SK-N-SH (cell line): ENCODE results near the gene ACADS. TPM values are rescaled to one million over a fixed set of nuclear protein-coding genes. Genes with fewer than 3 reads are reported as not detected.

Experiments used
- CTCF ChIA-PET: fragments of 300-600, 350-600 bp; formaldehyde crosslinking; extraction: SDS; loops from one replicate; lab custom pipeline; 2021; lab: Yijun Ruan, JAX
- POLR2A ChIA-PET: fragments of 350-600 bp; sonication (Branson Sonifier 250); formaldehyde crosslinking; extraction: SDS; loops from one replicate; lab custom pipeline; 2020; ENCODE audit warnings: antibody characterized with exemption, inconsistent platforms; lab: Yijun Ruan, JAX
- DNase-seq: peaks from one replicate; pipeline ENCODE4 v3.0.0; 2012
- H2AFZ ChIP-seq: fragments of 200-600 bp; sonication (generic); 2 replicates; pipeline ENCODE4 v1.8.1; 2016; ENCODE audit warnings: antibody characterized with exemption, mild to moderate bottlenecking, low read depth
- H3F3A ChIP-seq: fragments of 200-600 bp; sonication (generic); replicated peaks from 2 replicates; pipeline ENCODE3; 2016; ENCODE audit warnings: antibody characterized with exemption, mild to moderate bottlenecking; ENCODE audit not compliant: insufficient read depth
- H3K27ac ChIP-seq, 2 experiments: fragments of 200-500 bp in 1 of 2; fragments of 200-600 bp in 1 of 2; sonication (Bioruptor generic) in 1 of 2; sonication (generic), shearing (Covaris generic) in 1 of 2; 2 replicates each; pipeline versions ENCODE4 v1.5.1 to v1.6.1; 2014 to 2016; ENCODE audit warnings: low read depth in 2 of 2, inconsistent platforms in 1 of 2, low read length in 1 of 2, mild to moderate bottlenecking in 1 of 2, mixed read lengths in 1 of 2
- H3K27me3 ChIP-seq: fragments of 200-600 bp; sonication (generic), shearing (Covaris generic); 2 replicates; pipeline ENCODE4 v1.6.1; 2016; ENCODE audit warnings: mixed run types; ENCODE audit not compliant: insufficient read depth
- H3K36me3 ChIP-seq, 2 experiments: fragments of 200-500 bp in 1 of 2; fragments of 200-600 bp in 1 of 2; sonication (Bioruptor generic) in 1 of 2; sonication (generic) in 1 of 2; replicated peaks in 1 of 2; 2 replicates each; pipeline versions ENCODE3 to v1.5.1; 2014 to 2016; ENCODE audit warnings: low read length in 1 of 2, mild to moderate bottlenecking in 1 of 2; ENCODE audit not compliant: insufficient read depth in 2 of 2, control insufficient read depth in 1 of 2
- H3K4me1 ChIP-seq, 2 experiments: fragments of 200-500 bp in 1 of 2; fragments of 200-600 bp in 1 of 2; sonication (Bioruptor generic) in 1 of 2; sonication (generic), shearing (Covaris generic) in 1 of 2; 2 replicates each; pipeline versions ENCODE4 v1.5.1 to v1.6.1; 2014 to 2016; ENCODE audit warnings: low read depth in 1 of 2, low read length in 1 of 2, mixed run types in 1 of 2; ENCODE audit not compliant: insufficient read depth in 2 of 2, control insufficient read depth in 1 of 2
- H3K4me2 ChIP-seq: fragments of 200-600 bp; sonication (generic), shearing (Covaris generic); 2 replicates; pipeline ENCODE4 v1.6.1; 2017; ENCODE audit warnings: mixed run types
- H3K4me3 ChIP-seq, 2 experiments: fragments of 200-500 bp in 1 of 2; fragments of 200-600 bp in 1 of 2; sonication (Bioruptor generic) in 1 of 2; sonication (generic), shearing (Covaris generic) in 1 of 2; 2 replicates each; pipeline versions ENCODE4 v1.5.1 to v1.8.1; 2014 to 2016; ENCODE audit warnings: low read depth in 2 of 2, inconsistent platforms in 1 of 2, low read length in 1 of 2, mild to moderate bottlenecking in 1 of 2, mixed read lengths in 1 of 2, moderate library complexity in 1 of 2
- H3K79me2 ChIP-seq: fragments of 200-600 bp; sonication (generic); 2 replicates; pipeline ENCODE4 v1.8.1; 2017; ENCODE audit warnings: mild to moderate bottlenecking; ENCODE audit not compliant: insufficient read depth
- H3K9ac ChIP-seq: fragments of 200-600 bp; sonication (generic); 2 replicates; pipeline ENCODE4 v1.6.1; 2017; ENCODE audit warnings: mixed run types
- H3K9me2 ChIP-seq: fragments of 200-600 bp; sonication (generic); 2 replicates; pipeline ENCODE4 v1.6.1; 2017; ENCODE audit warnings: mixed run types
- H3K9me3 ChIP-seq: fragments of 200-600 bp; sonication (generic); 2 replicates; pipeline ENCODE4 v1.6.1; 2017; ENCODE audit warnings: mixed run types, mild to moderate bottlenecking, moderate library complexity
- H4K20me1 ChIP-seq: fragments of 200-600 bp; sonication (generic); 2 replicates; pipeline ENCODE4 v1.6.1; 2017; ENCODE audit warnings: mild to moderate bottlenecking, mixed run types; ENCODE audit not compliant: insufficient read depth
- FOXM1 ChIP-seq: IDR thresholded peaks from 2 replicates; pipeline ENCODE4 v1.4.0; 2012; ENCODE audit warnings: low read depth, mild to moderate bottlenecking
- GATA2 ChIP-seq: sonication (generic); formaldehyde crosslinking; IDR thresholded peaks from 2 replicates; pipeline ENCODE4 v1.5.0; 2020; ENCODE audit warnings: mild to moderate bottlenecking, missing genetic modification reagents
- MXI1 ChIP-seq: IDR thresholded peaks from 2 replicates; pipeline ENCODE4 v1.6.1; 2012; ENCODE audit warnings: mild to moderate bottlenecking, low read depth, low read length, improper control_type of control experiment
- NFIC ChIP-seq: IDR thresholded peaks from 2 replicates; pipeline ENCODE4 v1.4.0; 2012; ENCODE audit warnings: borderline replicate concordance
- POLR2AphosphoS5 ChIP-seq: IDR thresholded peaks from 2 replicates; pipeline ENCODE4 v1.6.1; 2012; ENCODE audit warnings: low read depth, low read length
- SIN3A ChIP-seq: IDR thresholded peaks from 2 replicates; pipeline ENCODE4 v1.6.1; 2012; ENCODE audit warnings: low read depth, mild to moderate bottlenecking, low read length, moderate library complexity, borderline replicate concordance
- WGBS: methylation state at CpG from one replicate; pipeline ENCODE4 v1.1.6; 2017; ENCODE audit warnings: low lambda C conversion rate; 5-methylcytosine and 5-hydroxymethylcytosine counted together
- polyA plus RNA-seq, 3 experiments: library from polyadenylated mRNA; depleted of rRNA; stranded (reverse); fragments of >200 nt; gene quantifications; 2 replicates each; pipeline ENCODE4 v1.2.3, GENCODE V29; 2012
- TF ChIP-seq, protein P1 (sequence below): IDR thresholded peaks from 2 replicates; pipeline ENCODE4 v1.4.0; 2012; ENCODE audit warnings: low read depth, borderline replicate concordance
- TF ChIP-seq, protein P2 (sequence below): IDR thresholded peaks from 2 replicates; pipeline ENCODE4 v1.6.1; 2012; ENCODE audit warnings: mild to moderate bottlenecking, low read depth, low read length, moderate library complexity
- TF ChIP-seq, protein P3 (sequence below): fragments of 200-600 bp; sonication (generic); IDR thresholded peaks from 2 replicates; pipeline ENCODE4 v1.6.1; 2017; ENCODE audit warnings: antibody characterized with exemption, mild to moderate bottlenecking, moderate library complexity
- TF ChIP-seq, protein P4 (sequence below): fragments of 150-350 bp; IDR thresholded peaks from 2 replicates; pipeline ENCODE4 v1.6.1; 2017; ENCODE audit warnings: antibody characterized with exemption, low read length, low read depth, borderline replicate concordance
- TF ChIP-seq, protein P5 (sequence below): fragments of 150-350 bp; IDR thresholded peaks from 2 replicates; pipeline ENCODE4 v1.6.1; 2016; ENCODE audit warnings: mild to moderate bottlenecking, low read depth, low read length

ACADS gene
- polyA plus RNA-seq, 1 of the 3 experiments (the other 2 are of a cell fraction), result 4.9 TPM

DNA sequence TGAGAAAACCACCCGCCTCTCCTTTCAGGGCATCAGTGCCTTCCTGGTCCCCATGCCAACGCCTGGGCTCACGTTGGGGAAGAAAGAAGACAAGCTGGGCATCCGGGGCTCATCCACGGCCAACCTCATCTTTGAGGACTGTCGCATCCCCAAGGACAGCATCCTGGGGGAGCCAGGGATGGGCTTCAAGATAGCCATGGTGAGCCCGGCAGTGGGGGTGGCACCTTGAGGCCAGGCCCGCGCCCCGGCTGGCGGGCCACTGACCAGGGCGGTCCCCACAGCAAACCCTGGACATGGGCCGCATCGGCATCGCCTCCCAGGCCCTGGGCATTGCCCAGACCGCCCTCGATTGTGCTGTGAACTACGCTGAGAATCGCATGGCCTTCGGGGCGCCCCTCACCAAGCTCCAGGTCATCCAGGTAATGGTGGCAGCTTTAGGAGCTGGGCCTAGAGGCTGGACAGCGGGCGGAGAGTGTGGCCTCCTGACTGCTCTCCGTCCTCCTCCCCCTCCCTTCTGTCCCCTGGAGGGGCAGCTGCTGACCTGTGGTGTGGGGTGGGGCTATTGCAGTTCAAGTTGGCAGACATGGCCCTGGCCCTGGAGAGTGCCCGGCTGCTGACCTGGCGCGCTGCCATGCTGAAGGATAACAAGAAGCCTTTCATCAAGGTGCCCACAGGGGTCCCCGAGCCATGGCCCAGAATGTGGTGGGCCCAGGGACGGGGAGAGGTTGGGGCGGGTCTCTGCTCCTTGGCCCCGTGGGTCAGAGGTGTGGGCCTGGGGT is 12.8 kb downstream of the ACADS start:
- 92% methylated on average over 13 of the region's 31 CpGs for WGBS
- POLR2A ChIA-PET, result interaction anchor here (0.5 kb wide), 1 partner anchor 12 kb away, joined by 5 read pairs; no protein-coding TSS in a partner anchor

DNA sequence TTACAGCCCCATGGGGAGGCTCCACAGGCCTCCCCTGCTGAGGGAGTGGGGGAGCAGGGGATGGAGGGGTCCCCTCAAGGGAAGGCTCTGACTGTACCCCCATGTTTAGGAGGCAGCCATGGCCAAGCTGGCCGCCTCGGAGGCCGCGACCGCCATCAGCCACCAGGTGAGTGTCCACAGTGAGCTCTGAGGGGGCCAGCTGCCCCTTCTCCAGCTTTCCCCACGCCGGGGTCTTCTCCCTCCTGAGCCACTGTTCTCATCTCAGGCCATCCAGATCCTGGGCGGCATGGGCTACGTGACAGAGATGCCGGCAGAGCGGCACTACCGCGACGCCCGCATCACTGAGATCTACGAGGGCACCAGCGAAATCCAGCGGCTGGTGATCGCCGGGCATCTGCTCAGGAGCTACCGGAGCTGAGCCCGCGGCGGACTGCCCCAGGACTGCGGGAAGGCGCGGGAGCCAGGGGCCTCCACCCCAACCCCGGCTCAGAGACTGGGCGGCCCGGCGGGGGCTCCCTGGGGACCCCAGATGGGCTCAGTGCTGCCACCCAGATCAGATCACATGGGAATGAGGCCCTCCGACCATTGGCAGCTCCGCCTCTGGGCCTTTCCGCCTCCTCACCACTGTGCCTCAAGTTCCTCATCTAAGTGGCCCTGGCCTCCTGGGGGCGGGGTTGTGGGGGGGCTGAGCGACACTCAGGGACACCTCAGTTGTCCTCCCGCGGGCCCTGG is 13.6 kb downstream of the ACADS start:
- no peak for DNase-seq
- H4K20me1 ChIP-seq, result no peaks in the 10 kb centered on the region
- no peaks in the 10 kb centered on the region for H3K79me2 ChIP-seq
- no peaks in the 10 kb centered on the region for H3K9me2 ChIP-seq
- H3K4me1 ChIP-seq, result no peaks in the 10 kb centered on the region
- ChIA-PET CTCF (no interaction called here), POLR2A (no interaction called here)
- H3K9ac ChIP-seq, result no peak overlapping the region
- no peaks in the 10 kb centered on the region for H3K9me3 ChIP-seq
- H3K27me3 ChIP-seq, result no peaks in the 10 kb centered on the region
- H3K36me3 ChIP-seq, result no peaks in the 10 kb centered on the region
- H3K27ac ChIP-seq, result no peak overlapping the region
- no peaks in the 10 kb centered on the region for H3F3A ChIP-seq
- H3K4me3 ChIP-seq, result no peak overlapping the region
- WGBS, result 93% methylated on average over 19 of the region's 38 CpGs
- no peak overlapping the region for H2AFZ ChIP-seq
- H3K4me2 ChIP-seq, result no peak overlapping the region
- TF ChIP-seq MXI1, result no peak
- TF ChIP-seq FOXM1, result no peak
- TF ChIP-seq NFIC, result no peak
- TF ChIP-seq, protein P1, sequence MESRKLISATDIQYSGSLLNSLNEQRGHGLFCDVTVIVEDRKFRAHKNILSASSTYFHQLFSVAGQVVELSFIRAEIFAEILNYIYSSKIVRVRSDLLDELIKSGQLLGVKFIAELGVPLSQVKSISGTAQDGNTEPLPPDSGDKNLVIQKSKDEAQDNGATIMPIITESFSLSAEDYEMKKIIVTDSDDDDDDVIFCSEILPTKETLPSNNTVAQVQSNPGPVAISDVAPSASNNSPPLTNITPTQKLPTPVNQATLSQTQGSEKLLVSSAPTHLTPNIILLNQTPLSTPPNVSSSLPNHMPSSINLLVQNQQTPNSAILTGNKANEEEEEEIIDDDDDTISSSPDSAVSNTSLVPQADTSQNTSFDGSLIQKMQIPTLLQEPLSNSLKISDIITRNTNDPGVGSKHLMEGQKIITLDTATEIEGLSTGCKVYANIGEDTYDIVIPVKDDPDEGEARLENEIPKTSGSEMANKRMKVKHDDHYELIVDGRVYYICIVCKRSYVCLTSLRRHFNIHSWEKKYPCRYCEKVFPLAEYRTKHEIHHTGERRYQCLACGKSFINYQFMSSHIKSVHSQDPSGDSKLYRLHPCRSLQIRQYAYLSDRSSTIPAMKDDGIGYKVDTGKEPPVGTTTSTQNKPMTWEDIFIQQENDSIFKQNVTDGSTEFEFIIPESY, result no peak
- TF ChIP-seq, protein P2, sequence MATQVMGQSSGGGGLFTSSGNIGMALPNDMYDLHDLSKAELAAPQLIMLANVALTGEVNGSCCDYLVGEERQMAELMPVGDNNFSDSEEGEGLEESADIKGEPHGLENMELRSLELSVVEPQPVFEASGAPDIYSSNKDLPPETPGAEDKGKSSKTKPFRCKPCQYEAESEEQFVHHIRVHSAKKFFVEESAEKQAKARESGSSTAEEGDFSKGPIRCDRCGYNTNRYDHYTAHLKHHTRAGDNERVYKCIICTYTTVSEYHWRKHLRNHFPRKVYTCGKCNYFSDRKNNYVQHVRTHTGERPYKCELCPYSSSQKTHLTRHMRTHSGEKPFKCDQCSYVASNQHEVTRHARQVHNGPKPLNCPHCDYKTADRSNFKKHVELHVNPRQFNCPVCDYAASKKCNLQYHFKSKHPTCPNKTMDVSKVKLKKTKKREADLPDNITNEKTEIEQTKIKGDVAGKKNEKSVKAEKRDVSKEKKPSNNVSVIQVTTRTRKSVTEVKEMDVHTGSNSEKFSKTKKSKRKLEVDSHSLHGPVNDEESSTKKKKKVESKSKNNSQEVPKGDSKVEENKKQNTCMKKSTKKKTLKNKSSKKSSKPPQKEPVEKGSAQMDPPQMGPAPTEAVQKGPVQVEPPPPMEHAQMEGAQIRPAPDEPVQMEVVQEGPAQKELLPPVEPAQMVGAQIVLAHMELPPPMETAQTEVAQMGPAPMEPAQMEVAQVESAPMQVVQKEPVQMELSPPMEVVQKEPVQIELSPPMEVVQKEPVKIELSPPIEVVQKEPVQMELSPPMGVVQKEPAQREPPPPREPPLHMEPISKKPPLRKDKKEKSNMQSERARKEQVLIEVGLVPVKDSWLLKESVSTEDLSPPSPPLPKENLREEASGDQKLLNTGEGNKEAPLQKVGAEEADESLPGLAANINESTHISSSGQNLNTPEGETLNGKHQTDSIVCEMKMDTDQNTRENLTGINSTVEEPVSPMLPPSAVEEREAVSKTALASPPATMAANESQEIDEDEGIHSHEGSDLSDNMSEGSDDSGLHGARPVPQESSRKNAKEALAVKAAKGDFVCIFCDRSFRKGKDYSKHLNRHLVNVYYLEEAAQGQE, result no peak

More for the DNA sequence above, 12.8 kb downstream of the ACADS start:
- Histone ChIP-seq H3F3A (no peaks in the 10 kb centered on the region), H3K79me2 (no peaks in the 10 kb centered on the region), H3K27ac (no peak overlapping the region), H3K9me2 (no peaks in the 10 kb centered on the region), H3K27me3 (no peaks in the 10 kb centered on the region), H3K4me1 (no peaks in the 10 kb centered on the region), H3K9ac (no peak overlapping the region), H3K9me3 (no peaks in the 10 kb centered on the region), H3K4me3 (no peak overlapping the region), H3K4me2 (no peak overlapping the region), H4K20me1 (no peaks in the 10 kb centered on the region), H2AFZ (no peak overlapping the region), H3K36me3 (no peaks in the 10 kb centered on the region)
- CTCF ChIA-PET, result interaction anchor here (1.1 kb wide), 1 partner anchor 233 kb away, joined by 3 read pairs; no protein-coding TSS in a partner anchor
- TF ChIP-seq, protein P3, sequence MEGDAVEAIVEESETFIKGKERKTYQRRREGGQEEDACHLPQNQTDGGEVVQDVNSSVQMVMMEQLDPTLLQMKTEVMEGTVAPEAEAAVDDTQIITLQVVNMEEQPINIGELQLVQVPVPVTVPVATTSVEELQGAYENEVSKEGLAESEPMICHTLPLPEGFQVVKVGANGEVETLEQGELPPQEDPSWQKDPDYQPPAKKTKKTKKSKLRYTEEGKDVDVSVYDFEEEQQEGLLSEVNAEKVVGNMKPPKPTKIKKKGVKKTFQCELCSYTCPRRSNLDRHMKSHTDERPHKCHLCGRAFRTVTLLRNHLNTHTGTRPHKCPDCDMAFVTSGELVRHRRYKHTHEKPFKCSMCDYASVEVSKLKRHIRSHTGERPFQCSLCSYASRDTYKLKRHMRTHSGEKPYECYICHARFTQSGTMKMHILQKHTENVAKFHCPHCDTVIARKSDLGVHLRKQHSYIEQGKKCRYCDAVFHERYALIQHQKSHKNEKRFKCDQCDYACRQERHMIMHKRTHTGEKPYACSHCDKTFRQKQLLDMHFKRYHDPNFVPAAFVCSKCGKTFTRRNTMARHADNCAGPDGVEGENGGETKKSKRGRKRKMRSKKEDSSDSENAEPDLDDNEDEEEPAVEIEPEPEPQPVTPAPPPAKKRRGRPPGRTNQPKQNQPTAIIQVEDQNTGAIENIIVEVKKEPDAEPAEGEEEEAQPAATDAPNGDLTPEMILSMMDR, result no peak
- TF ChIP-seq POLR2AphosphoS5, result no peak
- TF ChIP-seq, protein P4, sequence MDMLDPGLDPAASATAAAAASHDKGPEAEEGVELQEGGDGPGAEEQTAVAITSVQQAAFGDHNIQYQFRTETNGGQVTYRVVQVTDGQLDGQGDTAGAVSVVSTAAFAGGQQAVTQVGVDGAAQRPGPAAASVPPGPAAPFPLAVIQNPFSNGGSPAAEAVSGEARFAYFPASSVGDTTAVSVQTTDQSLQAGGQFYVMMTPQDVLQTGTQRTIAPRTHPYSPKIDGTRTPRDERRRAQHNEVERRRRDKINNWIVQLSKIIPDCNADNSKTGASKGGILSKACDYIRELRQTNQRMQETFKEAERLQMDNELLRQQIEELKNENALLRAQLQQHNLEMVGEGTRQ, result no peak
- no peak for TF ChIP-seq GATA2 (CRISPR knock-in tag)
- TF ChIP-seq, protein P5, sequence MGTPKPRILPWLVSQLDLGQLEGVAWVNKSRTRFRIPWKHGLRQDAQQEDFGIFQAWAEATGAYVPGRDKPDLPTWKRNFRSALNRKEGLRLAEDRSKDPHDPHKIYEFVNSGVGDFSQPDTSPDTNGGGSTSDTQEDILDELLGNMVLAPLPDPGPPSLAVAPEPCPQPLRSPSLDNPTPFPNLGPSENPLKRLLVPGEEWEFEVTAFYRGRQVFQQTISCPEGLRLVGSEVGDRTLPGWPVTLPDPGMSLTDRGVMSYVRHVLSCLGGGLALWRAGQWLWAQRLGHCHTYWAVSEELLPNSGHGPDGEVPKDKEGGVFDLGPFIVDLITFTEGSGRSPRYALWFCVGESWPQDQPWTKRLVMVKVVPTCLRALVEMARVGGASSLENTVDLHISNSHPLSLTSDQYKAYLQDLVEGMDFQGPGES, result no peak
- no peak for TF ChIP-seq SIN3A
- DNase-seq, result no peak
